NCI-H82 treated with DMSO at 0.1 percent for 48 hours (cell line): Measurements from ENCODE around the gene FTCDNL1.

Experiments
- DNase-seq: peaks from one replicate; lab custom pipeline; 2025; ENCODE audit not compliant: unreplicated experiment; lab: John Stamatoyannopoulos, UW

The FTCDNL1 gene

GRCh38 chr2:199842631-199843395 lies 8.2 kb downstream of the FTCDNL1 start:
- no peak for DNase-seq

- DNase-seq, result no peak
Measured at GRCh38 chr2:199841409-199841808, 9.6 kb downstream of the FTCDNL1 start.

DNA sequence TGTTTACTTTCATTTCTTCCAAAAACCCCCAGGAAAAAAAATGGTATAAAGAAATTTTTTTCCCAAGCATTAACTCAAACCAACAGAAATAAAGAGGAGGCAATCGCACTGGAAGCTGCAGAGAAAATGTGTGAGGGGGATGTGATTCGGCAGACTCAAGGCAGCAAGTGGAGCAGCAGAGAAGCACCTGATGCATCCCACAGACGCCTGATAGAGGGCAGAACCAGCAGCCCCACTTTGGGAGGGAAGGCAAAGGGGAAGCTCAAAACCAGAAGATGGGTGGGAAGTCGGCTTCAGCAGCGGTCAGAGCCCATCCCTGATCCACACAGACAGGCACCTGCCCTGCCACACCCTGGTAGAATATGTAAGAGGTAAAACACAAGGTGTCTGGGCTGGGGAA lies 12.6 kb downstream of the FTCDNL1 start:
- DNase-seq, result no peak

DNA sequence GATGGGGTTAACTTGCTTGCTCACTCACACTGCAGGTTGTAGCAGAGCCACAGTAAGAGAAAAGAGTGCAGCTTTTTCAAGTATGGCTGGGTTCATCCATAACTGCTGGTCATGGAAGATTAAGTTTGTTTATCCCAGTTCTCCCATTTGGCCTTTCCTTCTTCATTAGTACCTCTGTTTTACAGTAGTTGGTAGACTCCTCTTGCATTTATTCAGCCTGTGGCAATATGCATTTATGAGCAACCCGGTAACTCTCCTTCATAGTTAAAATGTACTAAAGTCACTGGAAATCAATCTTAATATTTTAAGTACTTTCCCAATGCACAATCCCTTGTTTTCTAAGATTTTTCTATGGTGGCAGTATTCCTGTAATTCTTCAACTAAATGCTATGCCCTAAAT lies 14.0 kb downstream of the FTCDNL1 start:
- no peak for DNase-seq

DNA sequence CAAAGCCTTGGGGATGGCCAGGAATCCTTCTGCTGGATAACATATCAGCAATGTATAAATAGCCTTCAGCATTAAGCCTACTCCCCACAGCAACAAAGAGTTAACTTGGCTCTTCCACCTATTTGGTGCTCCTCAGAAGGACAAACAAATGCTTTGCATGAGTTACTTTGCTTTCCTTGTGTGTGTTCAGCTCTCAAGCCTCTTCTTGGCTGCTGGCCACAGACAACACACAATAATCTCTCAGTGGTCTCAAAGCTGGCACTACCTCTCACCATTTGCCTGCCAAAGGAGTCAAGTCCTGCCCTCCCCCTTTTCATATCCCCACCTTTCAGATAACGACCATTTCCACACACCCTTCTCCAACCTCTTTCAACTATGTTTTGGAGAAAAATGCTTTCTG lies 17.5 kb downstream of the FTCDNL1 start:
- no peak for DNase-seq

DNA sequence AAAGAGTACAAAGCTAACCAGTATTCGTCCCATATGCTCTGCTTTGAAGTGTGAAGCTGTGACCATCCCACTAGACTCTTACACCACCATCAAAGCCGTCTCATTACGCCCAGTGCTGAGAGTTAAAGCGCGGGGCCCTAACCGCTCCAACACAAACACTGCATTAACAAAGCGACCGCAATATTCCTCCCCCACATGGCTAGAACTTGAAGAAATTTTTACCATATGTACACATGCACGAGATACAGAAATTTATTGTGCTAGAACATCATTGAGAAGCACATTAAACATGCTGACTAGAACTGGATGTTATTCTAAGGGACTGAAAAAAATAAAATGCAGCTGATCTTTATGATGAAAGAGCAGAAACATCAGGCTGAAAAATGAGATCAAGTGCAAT lies 20.5 kb downstream of the FTCDNL1 start:
- DNase-seq, result no peak

DNA sequence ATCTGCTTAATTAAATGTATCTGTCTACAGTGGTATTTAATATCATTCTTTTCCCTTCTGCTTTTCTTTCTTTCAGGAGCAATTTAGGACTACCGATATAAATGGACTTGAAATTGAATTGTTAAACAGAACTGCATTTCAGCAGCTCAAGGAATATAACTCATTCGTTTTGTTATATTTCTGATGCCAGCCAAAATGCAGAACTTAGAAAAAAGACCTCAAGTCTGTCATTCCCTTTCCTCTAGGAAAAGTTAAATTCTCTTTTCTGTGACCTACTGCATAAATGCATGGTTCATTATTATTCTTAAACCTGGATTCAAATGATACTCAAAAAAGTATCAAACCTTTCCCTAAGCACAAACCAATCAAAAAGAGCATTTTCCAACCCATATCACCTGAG lies 21.4 kb downstream of the FTCDNL1 start:
- DNase-seq, result no peak

DNA sequence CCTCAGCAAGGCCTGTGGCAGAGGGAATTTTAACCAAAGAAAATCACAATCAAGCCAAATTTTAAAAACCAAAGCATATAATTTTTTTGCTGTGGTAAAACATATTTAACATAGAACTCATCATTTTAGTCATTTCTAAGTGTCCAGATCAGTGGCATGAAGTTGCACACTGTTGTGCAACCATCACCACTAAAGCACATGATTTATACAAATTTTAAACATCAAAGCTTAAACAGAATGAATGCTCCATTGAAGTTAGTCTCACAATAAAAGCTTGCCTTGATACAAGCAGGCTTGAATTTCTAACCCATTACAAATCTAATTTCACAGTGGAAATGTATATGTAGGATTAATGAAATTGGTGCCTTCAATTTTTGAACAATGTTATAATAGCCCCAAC lies 31.2 kb downstream of the FTCDNL1 start:
- no peak for DNase-seq

GRCh38 chr2:199818754-199819153 lies 32.2 kb downstream of the FTCDNL1 start:
- DNase-seq, result no peak

DNA sequence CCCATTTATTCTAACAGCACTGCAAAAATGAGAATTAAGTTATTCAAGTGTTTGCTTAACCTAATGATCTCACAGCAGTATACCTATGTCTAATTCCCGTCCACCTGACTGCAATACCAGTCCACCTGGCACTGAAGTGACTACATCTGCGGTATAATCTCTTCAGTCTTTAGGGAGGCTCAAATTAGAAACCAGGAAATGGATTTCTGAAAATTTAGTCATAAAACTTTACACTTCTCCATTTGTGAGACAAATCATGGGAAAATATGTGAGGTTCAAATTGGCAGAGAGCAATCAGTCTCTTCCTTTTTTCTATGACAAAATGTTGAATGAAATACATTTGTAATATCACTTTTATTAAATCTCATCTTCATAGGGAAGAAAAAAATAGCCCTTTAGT lies 33.0 kb downstream of the FTCDNL1 start:
- no peak for DNase-seq

DNA sequence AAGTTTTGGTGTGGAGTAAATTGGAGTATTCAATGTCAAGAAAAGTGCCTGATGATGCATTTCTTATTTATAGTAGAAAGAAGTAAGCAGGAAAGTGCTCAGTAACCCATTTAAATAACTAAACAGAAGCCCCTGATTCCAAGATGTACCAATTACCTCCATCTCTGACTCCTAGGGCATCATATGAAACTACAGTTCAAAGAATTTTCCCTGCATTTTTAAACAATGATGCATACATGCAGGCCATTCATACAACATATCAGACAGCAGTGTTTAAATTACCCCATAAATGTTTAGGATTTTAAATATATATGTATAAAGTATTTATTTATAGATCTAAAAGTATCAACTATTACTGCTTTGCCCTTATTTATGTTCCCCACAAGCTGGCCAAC lies 36.2 kb downstream of the FTCDNL1 start:
- no peak for DNase-seq

GRCh38 chr2:199814101-199814816 lies 36.7 kb downstream of the FTCDNL1 start:
- DNase-seq, result no peak

DNA sequence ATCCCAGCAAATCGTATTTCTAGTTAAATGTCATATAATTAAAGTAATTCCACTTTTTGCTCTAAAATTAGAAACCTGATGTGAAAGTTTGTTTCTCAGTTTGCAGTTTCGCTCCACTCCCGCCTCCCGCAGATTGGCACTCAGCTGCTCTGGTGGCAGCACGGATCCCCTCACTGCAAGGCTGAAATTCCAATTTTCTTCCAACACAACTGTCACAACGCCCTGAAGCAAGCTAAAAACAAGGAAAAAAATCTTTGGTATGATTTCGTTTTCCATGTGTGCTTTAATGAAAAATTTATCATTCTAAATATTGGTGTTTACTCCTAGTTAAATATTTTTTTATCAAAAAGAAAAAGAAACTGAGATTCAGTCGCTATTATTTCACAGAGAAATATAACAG lies 38.5 kb downstream of the FTCDNL1 start:
- DNase-seq, result no peak

DNA sequence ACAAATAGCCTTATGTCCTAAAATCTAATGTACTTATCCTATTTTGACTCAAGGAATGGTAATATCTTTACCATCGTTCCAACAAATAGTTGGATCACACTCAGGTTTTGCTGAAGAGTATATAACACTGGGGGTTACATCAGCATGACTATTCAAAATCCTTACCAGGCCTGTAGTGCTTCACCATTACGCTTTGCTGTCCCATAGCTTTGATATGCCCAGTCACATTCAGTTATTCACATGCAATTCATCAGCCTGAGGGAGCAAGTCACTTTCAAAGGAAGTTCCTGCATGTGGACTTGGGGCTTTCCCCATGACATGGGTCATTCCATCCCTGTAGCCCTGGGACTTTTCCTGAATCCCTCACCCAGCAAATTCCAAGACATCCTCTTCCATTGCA lies 39.6 kb downstream of the FTCDNL1 start:
- no peak for DNase-seq

- no peak for DNase-seq
Measured at GRCh38 chr2:199810422-199811171, 40.4 kb downstream of the FTCDNL1 start.

GRCh38 chr2:199807966-199808365 lies 43.0 kb downstream of the FTCDNL1 start:
- no peak for DNase-seq

GRCh38 chr2:199806179-199806578 lies 44.8 kb downstream of the FTCDNL1 start:
- DNase-seq, result no peak

DNA sequence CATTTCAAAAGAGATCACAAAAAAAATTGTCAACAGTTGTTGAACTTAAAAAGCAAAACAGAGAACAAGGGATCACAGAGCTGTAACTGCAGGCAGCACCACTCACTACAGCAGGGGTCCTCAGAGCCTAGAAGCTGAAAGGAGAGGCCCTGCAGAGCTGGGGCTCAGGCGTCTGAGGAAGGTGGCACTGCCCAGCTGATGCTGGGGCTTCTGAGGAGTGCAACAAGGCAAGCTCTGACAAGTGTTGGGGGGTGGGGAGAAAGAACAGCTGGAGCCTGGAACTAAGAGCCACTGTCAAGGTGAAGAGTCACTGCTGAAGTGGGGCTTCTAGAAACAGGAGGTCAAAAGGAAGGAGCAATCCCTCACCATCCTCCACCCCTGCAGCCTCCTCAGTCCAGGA lies 46.2 kb downstream of the FTCDNL1 start:
- no peak for DNase-seq

- DNase-seq, result no peak
Measured at GRCh38 chr2:199798831-199799580, 52.0 kb downstream of the FTCDNL1 start.

DNA sequence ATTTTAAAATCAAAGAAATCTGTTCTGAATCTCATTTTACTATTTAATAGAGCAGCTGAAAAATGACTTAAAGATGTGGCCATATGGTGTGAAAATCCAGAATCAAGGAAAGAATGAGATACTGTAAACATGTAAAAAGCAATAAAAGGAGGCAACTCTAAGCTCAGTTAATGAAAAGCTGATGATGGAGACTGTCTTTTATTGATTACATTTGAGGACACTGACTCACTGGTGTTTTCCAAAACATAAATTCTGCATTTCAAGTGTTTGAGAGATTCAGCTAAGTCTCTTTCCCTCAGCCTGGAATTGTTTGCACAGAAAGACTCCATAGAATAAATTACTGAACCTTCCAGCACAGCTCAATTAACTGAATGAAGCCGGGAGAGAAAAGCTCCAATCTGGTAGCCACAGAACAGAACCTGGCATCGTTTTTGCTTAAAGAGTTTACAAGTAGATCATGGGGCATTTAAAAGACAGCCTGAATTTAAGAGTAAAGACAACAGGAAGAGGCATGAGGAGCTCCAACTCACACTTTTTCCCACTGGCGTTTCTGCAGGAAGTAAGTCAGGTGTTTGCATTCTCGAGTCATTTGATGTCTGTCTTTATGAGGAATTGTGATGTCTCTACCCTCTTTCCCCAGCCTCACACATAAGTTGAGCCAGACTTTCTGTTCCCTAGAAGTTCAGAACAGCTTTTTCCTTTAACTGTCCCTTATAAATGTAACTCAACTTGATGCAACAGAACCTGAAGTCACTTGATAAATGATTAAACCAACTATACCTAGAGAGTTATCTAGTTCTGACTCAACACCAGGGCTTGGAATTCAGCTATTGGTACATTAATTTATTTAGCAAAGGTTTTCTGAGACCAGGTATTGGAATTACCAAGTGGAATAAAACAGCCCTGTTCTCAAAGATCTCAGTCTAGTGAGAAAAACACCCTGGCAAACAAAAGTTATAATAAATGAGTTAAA lies 53.3 kb downstream of the FTCDNL1 start:
- no peak for DNase-seq
